Choroid plexus epithelial cell (primary cell): ENCODE data around the gene NUP50.

Experiments
- DNase-seq: peaks from one replicate; pipeline ENCODE4 v3.0.0-alpha.2; 2010; ENCODE audit warnings: low read depth
- H3K4me3 ChIP-seq: 2 replicates; pipeline ENCODE4 v1.5.1; 2011; ENCODE audit warnings: low read depth, mild to moderate bottlenecking, control low read depth, low read length, moderate library complexity
- TF ChIP-seq, protein P1 (sequence below): conservative IDR thresholded peaks from 2 replicates; pipeline ENCODE4 v1.5.1; 2011; ENCODE audit warnings: low read depth, mild to moderate bottlenecking, control low read depth, inconsistent platforms, low read length, moderate library complexity

NUP50 gene

DNA sequence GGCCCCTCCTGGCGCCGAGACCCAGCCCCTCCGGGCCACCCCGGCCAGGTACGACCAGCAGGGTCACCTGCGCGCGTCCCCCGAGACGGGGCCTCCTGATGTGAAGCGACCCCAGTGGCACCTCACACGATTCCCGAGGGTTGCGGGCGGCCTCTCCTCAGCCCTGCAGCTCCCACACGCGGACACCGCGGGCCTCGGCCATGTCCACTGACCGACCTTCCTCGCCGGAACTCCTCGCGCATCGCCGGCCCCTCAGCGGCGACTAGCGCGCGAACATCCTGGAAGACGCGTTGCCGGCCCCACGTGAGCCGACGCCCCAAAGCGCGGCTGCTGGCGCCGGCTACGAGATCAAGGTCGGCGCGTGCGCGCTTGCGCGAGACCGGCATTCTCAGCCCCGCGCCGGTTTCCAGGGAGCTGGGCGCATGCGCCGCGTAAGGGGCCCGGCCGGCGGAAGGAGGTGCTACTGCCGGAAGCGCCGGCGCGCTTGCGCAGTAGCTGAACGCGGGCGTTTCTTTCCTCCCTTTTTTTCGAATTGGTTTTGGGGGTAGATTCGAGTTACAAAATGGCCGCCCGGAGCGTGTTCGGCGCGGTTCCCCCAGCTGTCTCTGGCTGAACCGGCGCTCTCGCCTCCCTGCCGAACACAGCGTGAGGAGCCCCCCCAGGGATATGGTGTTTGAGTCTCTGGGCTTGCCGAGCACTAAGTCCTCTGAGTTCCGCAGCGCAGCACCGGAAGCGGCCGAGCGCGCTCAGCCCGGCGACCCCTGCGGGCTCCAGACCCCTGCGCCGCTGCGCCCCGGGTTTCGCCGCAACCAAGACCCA, at the start of gene NUP50:
TSS of gene NUP50 (plus strand) at position 475 of the 819 bp plus-strand sequence. CDS start 4,253 bp downstream, outside the sequence.
- TF ChIP-seq, protein P1, sequence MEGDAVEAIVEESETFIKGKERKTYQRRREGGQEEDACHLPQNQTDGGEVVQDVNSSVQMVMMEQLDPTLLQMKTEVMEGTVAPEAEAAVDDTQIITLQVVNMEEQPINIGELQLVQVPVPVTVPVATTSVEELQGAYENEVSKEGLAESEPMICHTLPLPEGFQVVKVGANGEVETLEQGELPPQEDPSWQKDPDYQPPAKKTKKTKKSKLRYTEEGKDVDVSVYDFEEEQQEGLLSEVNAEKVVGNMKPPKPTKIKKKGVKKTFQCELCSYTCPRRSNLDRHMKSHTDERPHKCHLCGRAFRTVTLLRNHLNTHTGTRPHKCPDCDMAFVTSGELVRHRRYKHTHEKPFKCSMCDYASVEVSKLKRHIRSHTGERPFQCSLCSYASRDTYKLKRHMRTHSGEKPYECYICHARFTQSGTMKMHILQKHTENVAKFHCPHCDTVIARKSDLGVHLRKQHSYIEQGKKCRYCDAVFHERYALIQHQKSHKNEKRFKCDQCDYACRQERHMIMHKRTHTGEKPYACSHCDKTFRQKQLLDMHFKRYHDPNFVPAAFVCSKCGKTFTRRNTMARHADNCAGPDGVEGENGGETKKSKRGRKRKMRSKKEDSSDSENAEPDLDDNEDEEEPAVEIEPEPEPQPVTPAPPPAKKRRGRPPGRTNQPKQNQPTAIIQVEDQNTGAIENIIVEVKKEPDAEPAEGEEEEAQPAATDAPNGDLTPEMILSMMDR: no peak
- DNase-seq: peak; percentile 99
- peak within 1 kb of the TSS; percentile 87 for H3K4me3 ChIP-seq

DNA sequence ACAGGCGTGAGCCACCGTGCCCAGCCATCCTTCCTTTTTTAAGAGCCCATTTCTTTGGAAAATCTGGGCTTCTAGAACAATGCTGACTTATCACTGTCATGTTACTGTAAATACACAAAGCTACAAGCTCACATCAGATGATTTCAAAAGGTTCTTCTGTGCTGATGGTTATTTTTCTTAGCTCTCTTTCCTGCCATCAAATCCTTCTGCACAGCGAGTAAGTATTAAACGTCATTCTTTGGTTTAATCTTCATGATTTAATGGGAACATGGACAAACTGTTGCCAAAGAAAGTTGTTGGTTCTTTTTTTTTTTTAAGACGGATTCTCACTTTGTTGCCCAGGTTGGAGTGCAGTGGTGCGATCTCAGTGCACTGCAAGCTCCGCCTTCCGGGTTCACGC, 43.3 kb upstream of the NUP50 start:
- no peak for DNase-seq
- TF ChIP-seq, protein P1: no peak
- no peak overlapping the region for H3K4me3 ChIP-seq

GRCh38 chr22:45120931-45121330, 42.8 kb upstream of the NUP50 start:
- TF ChIP-seq, protein P1: no peak
- H3K4me3 ChIP-seq: no peak overlapping the region
- no peak for DNase-seq

GRCh38 chr22:45124176-45124847, 39.4 kb upstream of the NUP50 start:
- TF ChIP-seq, protein P1: no peak
- no peak for DNase-seq
- no peak overlapping the region for H3K4me3 ChIP-seq

DNA sequence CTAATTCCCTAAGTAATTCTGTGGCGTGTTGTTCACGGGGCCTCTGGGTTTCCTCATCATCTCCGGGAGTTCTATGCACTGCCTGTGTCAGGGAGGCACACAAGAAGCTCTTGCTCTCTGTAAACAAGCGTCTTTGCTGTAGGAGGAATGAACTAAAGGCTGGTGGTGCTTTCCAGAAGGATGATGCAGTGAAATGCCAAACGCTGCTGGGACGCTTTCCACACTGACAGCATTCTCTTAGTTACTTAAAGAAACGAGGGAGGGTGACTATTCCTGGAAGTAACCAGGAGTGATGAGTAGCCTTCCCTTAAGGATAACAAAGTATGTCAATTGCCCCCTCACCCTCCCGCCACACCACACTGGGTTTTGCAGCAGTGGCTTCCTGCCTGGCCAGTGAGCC, 38.5 kb upstream of the NUP50 start:
- peak; percentile 67 for DNase-seq
- TF ChIP-seq, protein P1: no peak
- no peak overlapping the region for H3K4me3 ChIP-seq

GRCh38 chr22:45127866-45128265, 35.9 kb upstream of the NUP50 start:
- TF ChIP-seq, protein P1: no peak
- H3K4me3 ChIP-seq: no peak overlapping the region
- peak; percentile 28 for DNase-seq
